ENCODE measurements around the gene GLMN. TPM values are rescaled to one million over a fixed set of nuclear protein-coding genes. Genes with fewer than 3 reads are reported as not detected.
A peak's percentile ranks its signal among the peaks of the same experiment; 100 is the strongest.

The GLMN gene
- total and polyA plus RNA-seq, 5 experiments from 2014 or later, result 6.3 to 16.3 (median 11.7) TPM

DNA sequence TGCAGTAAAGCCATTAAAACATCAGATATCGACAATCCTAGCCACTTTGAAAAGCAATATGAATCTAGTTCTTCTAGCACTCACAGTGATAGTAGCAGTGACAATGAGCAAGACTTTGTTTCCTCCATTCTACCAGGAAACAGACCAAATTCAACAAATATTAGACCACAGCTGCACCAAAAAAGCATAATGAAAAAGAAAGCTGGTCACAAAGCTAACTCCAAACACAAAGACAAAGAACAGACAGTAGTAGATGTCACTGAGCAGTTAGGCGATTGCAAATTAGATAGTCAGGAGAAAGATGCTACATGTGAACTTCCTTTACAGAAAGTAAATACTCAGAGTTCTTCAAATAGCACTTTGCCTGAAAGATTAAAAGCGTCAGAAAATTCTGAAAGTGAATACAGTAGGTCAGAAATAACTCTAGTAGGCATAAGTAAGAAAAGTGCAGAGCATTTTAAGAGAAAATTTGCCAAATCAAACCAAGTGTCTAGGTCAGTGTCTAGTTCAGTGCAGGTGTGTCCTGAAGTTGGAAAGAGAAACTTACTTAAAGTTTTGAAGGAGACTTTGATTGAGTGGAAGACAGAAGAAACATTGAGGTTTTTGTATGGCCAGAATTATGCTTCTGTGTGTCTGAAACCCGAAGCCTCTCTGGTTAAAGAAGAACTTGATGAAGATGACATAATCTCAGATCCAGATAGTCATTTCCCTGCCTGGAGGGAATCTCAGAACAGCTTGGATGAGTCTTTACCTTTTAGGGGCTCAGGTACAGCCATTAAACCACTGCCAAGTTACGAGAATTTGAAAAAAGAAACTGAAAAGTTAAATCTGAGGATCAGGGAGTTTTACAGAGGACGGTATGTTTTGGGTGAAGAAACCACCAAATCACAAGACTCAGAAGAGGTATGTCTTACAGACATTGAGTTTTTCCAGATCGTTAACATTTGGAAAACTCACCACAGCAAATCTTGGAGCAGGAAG lies 25.0 kb upstream of the GLMN start:
- peak overlapping the region in 6 of 10 donors; percentile 31 to 71 (median 44) for H3K4me3 Mint-ChIP-seq
- POLR2A ChIA-PET, result no interaction called here
- peaks cover 13 to 24% (median 21%) of the 10 kb centered on the region in 4 donors for H3K4me1 Mint-ChIP-seq
- peaks cover 40 to 69% (median 60%) of the 10 kb centered on the region in 3 donors for H3K36me3 Mint-ChIP-seq
- H3K27ac Mint-ChIP-seq, result peak overlapping the region in 7 of 10 donors; percentile 13 to 86 (median 76)
- H3K9me3 Mint-ChIP-seq, result peaks cover 6 to 25% (median 17%) of the 10 kb centered on the region in 9 donors
- no peaks in the 10 kb centered on the region for H3K27me3 Mint-ChIP-seq
- no peak for DNase-seq
- no peak for ATAC-seq

DNA sequence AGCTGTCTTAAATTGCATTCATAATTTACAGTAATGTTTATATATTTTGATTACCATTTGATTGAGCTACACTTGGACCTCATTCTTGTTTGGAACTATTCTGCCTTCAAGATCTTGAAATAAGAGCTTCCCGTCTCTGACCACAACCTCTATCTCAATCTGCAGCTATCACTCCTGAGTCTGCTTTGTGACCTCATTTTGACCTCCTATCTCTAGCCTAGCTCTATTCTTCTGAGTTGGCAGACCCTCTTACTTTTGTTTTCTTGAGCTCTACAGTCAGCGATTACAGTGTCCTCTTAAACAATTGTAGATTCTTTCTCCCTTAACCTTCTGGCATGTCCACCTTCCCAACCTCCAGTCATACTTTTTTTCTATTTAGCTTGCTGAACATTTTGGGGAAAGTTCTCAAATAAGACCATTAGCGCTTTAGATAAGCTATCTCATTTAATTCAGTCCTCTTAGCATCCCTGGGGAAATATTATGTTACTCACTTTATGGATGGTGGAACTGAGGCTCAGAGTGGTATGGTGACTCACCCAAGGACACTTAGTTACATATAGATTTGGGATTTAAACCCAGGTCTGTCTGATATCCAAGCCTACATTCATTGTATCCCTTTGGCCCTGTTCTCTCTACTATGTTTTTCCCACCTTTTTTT lies 19.2 kb upstream of the GLMN start:
- H3K27ac Mint-ChIP-seq, result peak overlapping the region; percentile 58 to 91 (median 84)
- peak in 5 of 10 donors; percentile 36 to 53 (median 47) for DNase-seq
- peak; percentile 52 to 61 for ATAC-seq
- no peaks in the 10 kb centered on the region for H3K27me3 Mint-ChIP-seq
- POLR2A ChIA-PET, result interaction anchor here (0.5 to 4.5 kb wide), 6 partner anchors 19 to 653 kb away, joined by 3 to 34 read pairs (median 3); partner anchors contain the start of genes GFI1, GLMN, RPAP2 and RPL5
- H3K9me3 Mint-ChIP-seq, result peaks cover 0 to 5% (median 0%) of the 10 kb centered on the region in 9 donors
- peaks cover 30 to 62% (median 55%) of the 10 kb centered on the region in 4 donors for H3K4me1 Mint-ChIP-seq
- peak overlapping the region; percentile 17 to 74 (median 64) for H3K4me3 Mint-ChIP-seq
- H3K36me3 Mint-ChIP-seq, result peaks cover 0 to 20% (median 10%) of the 10 kb centered on the region in 3 donors

DNA sequence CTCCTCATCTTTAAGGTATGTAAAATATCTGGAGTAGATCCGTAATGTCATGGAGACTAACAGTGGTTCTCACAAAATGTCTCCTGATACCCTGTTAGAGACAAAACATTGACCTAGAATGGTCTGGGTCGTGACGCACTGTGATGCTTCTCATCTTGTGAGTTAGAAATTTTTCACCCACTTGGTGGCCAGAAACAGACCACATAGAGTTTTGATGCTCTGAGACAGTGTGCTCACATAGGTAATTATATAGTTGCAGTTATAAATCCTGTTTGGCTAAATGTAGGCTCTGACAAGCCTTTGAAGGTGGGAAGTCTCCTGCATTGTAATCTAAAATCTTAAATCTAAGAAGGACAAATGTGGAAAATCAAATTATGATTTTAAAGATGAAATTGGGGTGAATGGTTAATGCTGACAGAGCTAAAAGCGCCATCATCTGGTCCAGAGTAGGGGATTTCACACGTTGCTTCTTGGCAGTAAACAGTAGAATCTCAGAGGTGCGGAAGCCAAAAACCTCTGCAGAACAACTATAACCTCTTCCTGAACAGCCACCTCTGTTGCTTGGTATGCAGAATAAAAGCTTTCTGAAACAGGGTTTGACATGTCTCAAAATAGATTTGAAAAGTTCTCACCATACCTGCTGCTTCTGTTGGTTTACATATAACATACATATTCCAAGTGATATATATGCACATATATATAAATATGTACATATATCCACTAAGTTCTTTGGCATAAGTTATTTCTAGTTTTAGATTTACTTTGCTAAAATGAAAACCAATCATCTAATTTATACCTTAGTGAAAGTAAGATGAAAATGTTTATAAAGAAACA lies 17.2 kb upstream of the GLMN start:
- Mint-ChIP-seq H3K4me3 (peak overlapping the region in 9 of 10 donors; percentile 1 to 69 (median 33)), H3K27me3 (no peaks in the 10 kb centered on the region), H3K27ac (peak overlapping the region; percentile 53 to 91 (median 89)), H3K9me3 (peaks cover 0 to 5% (median 0%) of the 10 kb centered on the region in 9 donors), H3K36me3 (peaks cover 0 to 22% (median 16%) of the 10 kb centered on the region in 3 donors), H3K4me1 (peaks cover 33 to 78% (median 65%) of the 10 kb centered on the region in 4 donors)
- peak in 9 of 10 donors; percentile 21 to 74 (median 64) for DNase-seq
- ATAC-seq, result peak; percentile 83 to 89
- POLR2A ChIA-PET, result interaction anchor here (0.6 to 4.5 kb wide), 8 partner anchors 13 to 222 kb away, joined by 3 to 34 read pairs (median 4); partner anchors contain the start of genes GFI1, GLMN and RPAP2

DNA sequence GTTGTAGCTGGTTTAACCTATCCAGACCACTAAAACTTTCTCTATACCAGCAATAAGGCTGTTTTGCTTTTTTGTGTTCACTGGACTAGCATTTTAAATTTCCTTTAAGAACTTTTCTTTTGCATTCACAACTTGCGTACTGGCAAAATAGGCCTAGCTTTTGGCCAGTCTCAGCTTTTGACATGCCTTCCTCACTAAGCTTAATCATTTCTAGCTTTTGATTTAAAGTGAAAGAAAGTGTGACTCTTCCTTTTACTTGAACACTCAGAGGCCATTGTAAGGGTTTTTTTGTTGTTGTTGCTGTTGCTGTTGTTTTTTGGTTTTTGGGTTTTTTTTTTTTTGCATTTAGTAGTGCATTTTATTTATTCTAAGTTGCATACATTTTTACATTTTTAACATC lies 15.2 kb upstream of the GLMN start:
- H3K27ac Mint-ChIP-seq, result peak overlapping the region; percentile 53 to 89 (median 81)
- peaks cover 33 to 75% (median 63%) of the 10 kb centered on the region in 4 donors for H3K4me1 Mint-ChIP-seq
- POLR2A ChIA-PET, result interaction anchor here (0.7 to 1.7 kb wide), 8 partner anchors 16 to 642 kb away, joined by 3 to 6 read pairs (median 4); partner anchors contain the start of gene TGFBR3
- ATAC-seq (no peak), DNase-seq (no peak)
- H3K4me3 Mint-ChIP-seq, result peak overlapping the region in 4 of 10 donors; percentile 9 to 23 (median 16)
- peaks cover 0 to 5% (median 0%) of the 10 kb centered on the region in 9 donors for H3K9me3 Mint-ChIP-seq
- H3K36me3 Mint-ChIP-seq, result peaks cover 0 to 9% (median 8%) of the 10 kb centered on the region in 3 donors
- H3K27me3 Mint-ChIP-seq, result no peaks in the 10 kb centered on the region

DNA sequence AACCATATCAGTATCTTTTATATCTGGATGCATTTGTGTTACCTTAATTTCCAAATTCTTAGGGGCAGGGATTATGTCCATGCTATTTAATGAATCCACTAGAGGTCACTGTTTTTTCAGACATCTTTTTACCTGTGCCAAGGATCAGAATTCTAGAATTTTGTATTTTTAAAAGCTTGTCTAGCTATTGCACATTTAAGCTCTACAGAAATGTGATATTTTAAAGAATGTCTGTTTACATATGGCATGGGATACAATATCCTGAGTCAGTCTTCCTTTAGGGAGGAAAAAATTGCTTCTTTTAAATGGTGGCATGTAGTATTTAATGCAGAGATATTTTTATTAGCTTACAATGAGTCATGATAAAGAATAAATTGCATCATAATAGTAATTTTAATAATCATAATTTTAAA lies 11.4 kb upstream of the GLMN start:
- H3K4me1 Mint-ChIP-seq, result peaks cover 17 to 37% (median 29%) of the 10 kb centered on the region in 4 donors
- POLR2A ChIA-PET, result interaction anchor here (0.9 kb wide), 1 partner anchor 314 kb away, joined by 3 read pairs; no protein-coding TSS in a partner anchor
- DNase-seq, result peak in 3 of 10 donors; percentile 48 to 54 (median 48)
- peak; percentile 55 to 66 for ATAC-seq
- peaks cover 0 to 42% (median 14%) of the 10 kb centered on the region in 3 donors for H3K36me3 Mint-ChIP-seq
- no peak overlapping the region for H3K4me3 Mint-ChIP-seq
- peak overlapping the region in 2 of 10 donors; percentile 11 to 70 for H3K27ac Mint-ChIP-seq
- H3K27me3 Mint-ChIP-seq, result no peaks in the 10 kb centered on the region
- peaks cover 0 to 5% (median 0%) of the 10 kb centered on the region in 9 donors for H3K9me3 Mint-ChIP-seq

DNA sequence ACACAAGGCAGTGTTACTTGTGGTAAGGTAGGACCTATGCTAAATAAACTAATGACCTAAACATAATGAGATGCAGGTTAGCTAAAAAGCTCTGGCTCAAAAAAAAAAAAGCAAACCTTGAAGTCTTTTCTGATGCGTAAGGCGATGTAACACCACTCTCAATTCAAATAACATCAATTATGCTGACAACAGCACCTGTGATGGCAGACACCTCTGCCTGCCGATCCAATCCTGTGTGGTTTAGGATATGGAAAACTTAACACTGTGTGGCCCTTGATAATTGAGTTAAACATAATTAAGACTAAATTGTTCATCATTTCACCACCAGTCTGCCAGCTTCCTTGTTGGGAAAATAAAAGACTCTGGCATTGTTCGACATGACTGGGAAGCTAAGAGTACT lies 9.2 kb upstream of the GLMN start:
- POLR2A ChIA-PET, result interaction anchor here (2.5 kb wide), 1 partner anchor 9 kb away, joined by 6 read pairs; the partner anchor contains the start of genes GLMN and RPAP2
- H3K4me1 Mint-ChIP-seq, result peaks cover 8 to 22% (median 16%) of the 10 kb centered on the region in 4 donors
- ATAC-seq, result no peak
- no peak for DNase-seq
- no peak overlapping the region for H3K4me3 Mint-ChIP-seq
- no peaks in the 10 kb centered on the region for H3K9me3 Mint-ChIP-seq
- H3K36me3 Mint-ChIP-seq, result peaks cover 0 to 58% (median 17%) of the 10 kb centered on the region in 3 donors
- H3K27me3 Mint-ChIP-seq, result no peaks in the 10 kb centered on the region
- H3K27ac Mint-ChIP-seq, result peak overlapping the region in 3 of 10 donors; percentile 6 to 30 (median 17)

DNA sequence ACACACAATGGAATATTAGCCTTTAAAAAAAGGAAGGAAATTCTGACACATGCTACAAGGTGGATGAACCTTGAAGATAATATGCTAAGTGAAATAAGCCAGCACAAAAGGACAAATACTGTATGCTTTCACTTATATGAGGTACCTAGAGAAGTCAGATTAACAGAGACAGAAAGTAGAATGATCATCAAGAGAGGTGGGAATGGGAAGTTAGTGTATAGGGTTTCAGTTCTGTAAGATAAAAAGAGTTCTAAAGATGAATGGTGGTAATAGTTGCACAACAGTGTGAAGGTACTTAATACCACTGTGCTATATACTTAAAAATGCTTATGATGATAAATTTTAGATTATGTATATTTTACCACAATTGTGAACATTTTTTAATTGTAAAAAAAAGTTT lies 7.2 kb upstream of the GLMN start:
- ATAC-seq, result no peak
- peaks cover 0 to 14% (median 10%) of the 10 kb centered on the region in 4 donors for H3K4me1 Mint-ChIP-seq
- DNase-seq, result no peak
- H3K4me3 Mint-ChIP-seq, result no peak overlapping the region
- peak overlapping the region in 2 of 10 donors; percentile 24 to 59 for H3K27ac Mint-ChIP-seq
- peaks cover 0 to 59% (median 10%) of the 10 kb centered on the region in 3 donors for H3K36me3 Mint-ChIP-seq
- POLR2A ChIA-PET, result no interaction called here
- H3K9me3 Mint-ChIP-seq, result no peaks in the 10 kb centered on the region
- no peaks in the 10 kb centered on the region for H3K27me3 Mint-ChIP-seq

DNA sequence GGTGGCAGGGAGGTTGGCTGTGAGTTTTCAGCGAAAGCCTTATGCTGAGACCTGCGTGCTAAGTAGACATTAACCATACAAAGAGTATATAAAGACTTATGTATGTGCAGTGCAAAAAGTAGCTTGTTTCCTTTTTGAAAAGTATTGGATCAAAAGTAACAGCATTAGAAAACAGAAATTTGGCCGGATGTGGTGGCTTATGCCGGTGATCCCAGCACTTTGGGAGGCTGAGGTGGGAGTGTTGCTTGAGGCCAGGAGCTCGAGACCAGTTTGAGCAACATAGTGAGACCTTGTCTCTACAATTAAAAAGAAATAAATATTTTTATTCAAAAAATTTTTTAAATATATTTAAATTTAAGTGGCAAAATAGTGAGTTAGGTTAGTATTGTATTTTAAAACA lies 2.2 kb upstream of the GLMN start:
- H3K27ac Mint-ChIP-seq, result peak overlapping the region in 1 of 10 donors; percentile 8

DNA sequence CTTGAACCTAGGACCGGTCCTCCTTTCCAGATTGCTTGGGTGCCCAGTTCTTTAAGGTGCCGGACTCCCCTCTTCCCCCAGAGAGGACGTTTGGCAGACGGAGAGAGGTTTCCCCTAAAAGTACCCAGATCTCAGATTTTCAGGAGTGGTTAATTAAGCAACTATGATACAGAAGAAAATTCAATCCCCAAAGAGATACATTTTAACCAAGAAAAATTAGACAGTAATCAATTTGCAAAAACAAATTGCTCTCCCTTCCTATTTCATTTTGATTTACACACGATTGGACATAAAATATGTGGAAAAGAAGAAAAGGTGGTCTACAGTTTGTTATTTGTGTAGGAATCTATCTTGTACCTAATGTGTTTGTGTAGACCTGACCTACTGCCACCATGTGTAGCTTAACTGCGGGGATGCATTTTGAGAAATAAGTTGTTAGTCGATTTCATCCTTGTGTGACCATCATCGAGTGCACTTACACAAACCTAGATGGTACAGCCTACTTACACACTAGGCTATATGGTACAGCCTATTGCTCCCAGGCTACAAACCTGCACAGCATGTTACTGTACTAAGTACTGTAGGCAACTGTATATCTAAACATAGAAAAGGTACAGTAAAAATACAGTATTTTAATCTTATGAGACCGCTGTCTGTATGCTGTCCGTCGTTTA lies 827 bp upstream of the GLMN start:
- no peaks in the 10 kb centered on the region for H3K9me3 Mint-ChIP-seq
- POLR2A ChIA-PET, result interaction anchor here (0.7 to 1.8 kb wide), 3 partner anchors 9 to 17 kb away, joined by 3 to 6 read pairs (median 6); no protein-coding TSS in a partner anchor

More for the DNA sequence above, 2.2 kb upstream of the GLMN start:
- Mint-ChIP-seq H3K27me3 (no peaks in the 10 kb centered on the region), H3K9me3 (no peaks in the 10 kb centered on the region), H3K36me3 (peaks cover 4 to 42% (median 15%) of the 10 kb centered on the region in 3 donors), H3K4me1 (peaks cover 11 to 45% (median 27%) of the 10 kb centered on the region in 4 donors), H3K4me3 (peak overlapping the region in 2 of 10 donors; percentile 29 to 40)
- DNase-seq (no peak), ATAC-seq (no peak)
- POLR2A ChIA-PET, result interaction anchor here (1.3 kb wide), 1 partner anchor 188 kb away, joined by 4 read pairs; no protein-coding TSS in a partner anchor

DNA sequence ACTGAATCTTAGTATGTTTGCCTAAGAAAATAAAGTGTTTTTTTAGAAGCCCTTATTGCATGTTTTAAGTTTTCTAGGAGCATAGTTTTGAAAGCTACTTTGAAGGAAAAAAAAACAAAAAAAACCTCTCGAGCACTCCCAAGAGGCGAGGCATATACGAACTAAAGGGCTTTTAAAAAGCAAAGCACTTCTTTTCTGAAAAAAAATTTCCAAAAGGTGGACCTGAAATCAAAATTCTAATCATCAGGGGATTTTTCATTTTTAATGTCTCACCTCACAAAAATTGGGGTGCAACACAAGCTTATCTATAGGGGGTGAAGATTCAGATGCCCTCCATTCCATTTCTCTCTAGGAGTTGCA lies 594 bp downstream of the GLMN start:
- Mint-ChIP-seq H3K36me3 (peaks cover 8 to 37% (median 20%) of the 10 kb centered on the region in 3 donors), H3K4me1 (peaks cover 16 to 56% (median 40%) of the 10 kb centered on the region in 4 donors), H3K4me3 (peak overlapping the region; percentile 96 to 99 (median 98)), H3K27ac (peak overlapping the region; percentile 93 to 100 (median 98)), H3K9me3 (no peaks in the 10 kb centered on the region), H3K27me3 (no peaks in the 10 kb centered on the region)
- peak in 1 of 2 donors; percentile 6 for ATAC-seq
- POLR2A ChIA-PET, result interaction anchor here (1.6 to 1.8 kb wide), 2 partner anchors 10 to 217 kb away, joined by 5 to 6 read pairs; no protein-coding TSS in a partner anchor
- no peak for DNase-seq

More for the DNA sequence above, 827 bp upstream of the GLMN start:
- H3K36me3 Mint-ChIP-seq, result peaks cover 8 to 36% (median 14%) of the 10 kb centered on the region in 3 donors
- H3K4me1 Mint-ChIP-seq, result peaks cover 13 to 52% (median 35%) of the 10 kb centered on the region in 4 donors
- ATAC-seq (no peak), DNase-seq (no peak)
- peak overlapping the region; percentile 93 to 100 (median 98) for H3K27ac Mint-ChIP-seq
- H3K4me3 Mint-ChIP-seq, result peak overlapping the region; percentile 96 to 99 (median 98)
- no peaks in the 10 kb centered on the region for H3K27me3 Mint-ChIP-seq
